Measurements from ENCODE around the gene TREML4. TPM values are rescaled to one million over a fixed set of nuclear protein-coding genes. Genes with fewer than 3 reads are reported as not detected.

TREML4 gene
- total and polyA plus RNA-seq, 2 donors (not counting 1 experiment from before 2014, with no cell fraction given) = 1.7 TPM; not detected in 1

GRCh38 chr6:41228616-41229015 lies 467 bp downstream of the TREML4 start:
- H3K79me2 ChIP-seq (ENCODE audit: control insufficient read depth, insufficient read depth, low read length) = no peaks in the 10 kb centered on the region
- peak overlapping the region; percentile 18 for H3K9ac ChIP-seq (ENCODE audit: low read length)
- no peak overlapping the region for H2AFZ ChIP-seq (ENCODE audit: insufficient read depth, low read depth, low read length, poor library complexity, severe bottlenecking)
- intact Hi-C loops (cut with micrococcal nuclease) = no loop called here
- peak overlapping the region in 1 of 2 donors; percentile 52 for H3K27ac ChIP-seq (ENCODE audit: low read length in 2 of 2)
- POLR2A ChIA-PET = no interaction called here
- peaks cover 0 to 18% of the 10 kb centered on the region in 2 donors for H3K4me1 ChIP-seq (ENCODE audit: control insufficient read depth in 2 of 2, insufficient read depth in 2 of 2, low read length in 2 of 2)
- no peaks in the 10 kb centered on the region for H3K27me3 ChIP-seq (replicated peaks in 1 of 4; ENCODE audit: control extremely low read depth in 1 of 4, control insufficient read depth in 3 of 4, insufficient read depth in 4 of 4, low read length in 3 of 4)
- H3K4me3 ChIP-seq (ENCODE audit: control extremely low read depth in 1 of 5, extremely low read depth in 1 of 5, insufficient read depth in 1 of 5, low read depth in 2 of 5, low read length in 4 of 5) = peak overlapping the region in 3 of 5 experiments; percentile 22 to 39 (median 33)
- no peak for ATAC-seq (ENCODE audit: low read depth)
- Mint-ChIP-seq H3K4me3 (no peak overlapping the region), H3K27ac (no peak overlapping the region), H3K4me1 (peaks cover 4% of the 10 kb centered on the region), H3K27me3 (peaks cover 26% of the 10 kb centered on the region), H3K9me3 (ENCODE audit: insufficient read depth) (no peaks in the 10 kb centered on the region)
- H3K36me3 ChIP-seq (replicated peaks in 1 of 2; ENCODE audit: control extremely low read depth in 1 of 2, control insufficient read depth in 1 of 2, extremely low read depth in 1 of 2, insufficient read depth in 2 of 2, low read length in 1 of 2) = no peaks in the 10 kb centered on the region
- peak; percentile 18 for DNase-seq
- 54% methylated on average over 4 of the region's 5 CpGs for WGBS (ENCODE audit: insufficient coverage)
- H3K9me3 ChIP-seq (ENCODE audit: control extremely low read depth in 1 of 3, control insufficient read depth in 2 of 3, insufficient read depth in 1 of 3, low read length in 2 of 3) = no peaks in the 10 kb centered on the region
- H3K4me2 ChIP-seq (replicated peaks; ENCODE audit: low read depth, low read length, poor library complexity, severe bottlenecking) = peak overlapping the region; percentile 48
- no peaks in the 10 kb centered on the region for H4K20me1 ChIP-seq (ENCODE audit: control insufficient read depth, insufficient read depth, low read length, poor library complexity, severe bottlenecking)
- TF ChIP-seq EZH2 (IDR thresholded peaks at IDR 0.05; ENCODE audit: borderline replicate concordance, insufficient read depth, low read depth, low read length, poor library complexity, severe bottlenecking) = no peak
- no peak for TF ChIP-seq CTCF (IDR thresholded peaks at IDR 0.05)
- CTCF ChIA-PET = no interaction called here

- WGBS (ENCODE audit: insufficient coverage) = 87% methylated on average over 3 of the region's 4 CpGs
- Histone ChIP-seq H3K9ac (ENCODE audit: low read length) (no peak overlapping the region), H3K27ac (ENCODE audit: low read length in 2 of 2) (no peak overlapping the region), H3K4me1 (ENCODE audit: control insufficient read depth in 2 of 2, insufficient read depth in 2 of 2, low read length in 2 of 2) (peaks cover 0 to 18% of the 10 kb centered on the region in 2 donors), H3K4me2 (replicated peaks; ENCODE audit: low read depth, low read length, poor library complexity, severe bottlenecking) (no peak overlapping the region), H2AFZ (ENCODE audit: insufficient read depth, low read depth, low read length, poor library complexity, severe bottlenecking) (no peak overlapping the region), H3K4me3 (ENCODE audit: control extremely low read depth in 1 of 5, extremely low read depth in 1 of 5, insufficient read depth in 1 of 5, low read depth in 2 of 5, low read length in 4 of 5) (no peak overlapping the region), H3K27me3 (replicated peaks in 1 of 4; ENCODE audit: control extremely low read depth in 1 of 4, control insufficient read depth in 3 of 4, insufficient read depth in 4 of 4, low read length in 3 of 4) (no peaks in the 10 kb centered on the region), H3K79me2 (ENCODE audit: control insufficient read depth, insufficient read depth, low read length) (no peaks in the 10 kb centered on the region), H3K9me3 (ENCODE audit: control extremely low read depth in 1 of 3, control insufficient read depth in 2 of 3, insufficient read depth in 1 of 3, low read length in 2 of 3) (no peaks in the 10 kb centered on the region), H4K20me1 (ENCODE audit: control insufficient read depth, insufficient read depth, low read length, poor library complexity, severe bottlenecking) (no peaks in the 10 kb centered on the region), H3K36me3 (replicated peaks in 1 of 2; ENCODE audit: control extremely low read depth in 1 of 2, control insufficient read depth in 1 of 2, extremely low read depth in 1 of 2, insufficient read depth in 2 of 2, low read length in 1 of 2) (no peaks in the 10 kb centered on the region)
- no peak for DNase-seq
- H3K4me1 Mint-ChIP-seq = peaks cover 4% of the 10 kb centered on the region
- H3K27me3 Mint-ChIP-seq = peaks cover 22% of the 10 kb centered on the region
- ChIA-PET POLR2A (no interaction called here), CTCF (no interaction called here)
- H3K9me3 Mint-ChIP-seq (ENCODE audit: insufficient read depth) = no peaks in the 10 kb centered on the region
- TF ChIP-seq EZH2 (IDR thresholded peaks at IDR 0.05; ENCODE audit: borderline replicate concordance, insufficient read depth, low read depth, low read length, poor library complexity, severe bottlenecking) = no peak
- H3K27ac Mint-ChIP-seq = no peak overlapping the region
- no peak overlapping the region for H3K4me3 Mint-ChIP-seq
- intact Hi-C loops (cut with micrococcal nuclease) = no loop called here
- no peak for ATAC-seq (ENCODE audit: low read depth)
Observed at GRCh38 chr6:41229721-41230120, 1.6 kb downstream of the TREML4 start.
